ENCODE data around the gene CNIH2.

Gene CNIH2

GRCh38 chr11:66262696-66263095 is 15.3 kb upstream of the CNIH2 start:
- no peak for TF ChIP-seq CTCF (IDR thresholded peaks at IDR 0.05; ENCODE audit: extremely low read depth, insufficient read depth, missing control alignments)
- in situ Hi-C loops (cut with MboI; ENCODE audit: low pct_unique_long_range_greater_than_20kb, low sequenced_read_pairs, unreplicated experiment): no loop called here
- no peak for DNase-seq (ENCODE audit: low spot score)

GRCh38 chr11:66263231-66263630 is 14.7 kb upstream of the CNIH2 start:
- no peak for DNase-seq (ENCODE audit: low spot score)
- in situ Hi-C loops (cut with MboI; ENCODE audit: low pct_unique_long_range_greater_than_20kb, low sequenced_read_pairs, unreplicated experiment): no loop called here
- TF ChIP-seq CTCF (IDR thresholded peaks at IDR 0.05; ENCODE audit: extremely low read depth, insufficient read depth, missing control alignments): no peak

- no peak for TF ChIP-seq CTCF (IDR thresholded peaks at IDR 0.05; ENCODE audit: extremely low read depth, insufficient read depth, missing control alignments)
- no peak for DNase-seq (ENCODE audit: low spot score)
- in situ Hi-C loops (cut with MboI; ENCODE audit: low pct_unique_long_range_greater_than_20kb, low sequenced_read_pairs, unreplicated experiment): no loop called here
Observed at GRCh38 chr11:66263785-66264184, 14.2 kb upstream of the CNIH2 start.

GRCh38 chr11:66264383-66264782 is 13.6 kb upstream of the CNIH2 start:
- no peak for DNase-seq (ENCODE audit: low spot score)
- TF ChIP-seq CTCF (IDR thresholded peaks at IDR 0.05; ENCODE audit: extremely low read depth, insufficient read depth, missing control alignments): no peak
- in situ Hi-C loops (cut with MboI; ENCODE audit: low pct_unique_long_range_greater_than_20kb, low sequenced_read_pairs, unreplicated experiment): no loop called here

GRCh38 chr11:66264914-66265313 is 13.1 kb upstream of the CNIH2 start:
- TF ChIP-seq CTCF (IDR thresholded peaks at IDR 0.05; ENCODE audit: extremely low read depth, insufficient read depth, missing control alignments): peak; percentile 40
- in situ Hi-C loops (cut with MboI; ENCODE audit: low pct_unique_long_range_greater_than_20kb, low sequenced_read_pairs, unreplicated experiment): no loop called here
- DNase-seq (ENCODE audit: low spot score): no peak

GRCh38 chr11:66265531-66266377 is 12.2 kb upstream of the CNIH2 start:
- no peak for TF ChIP-seq CTCF (IDR thresholded peaks at IDR 0.05; ENCODE audit: extremely low read depth, insufficient read depth, missing control alignments)
- DNase-seq (ENCODE audit: low spot score): no peak
- in situ Hi-C loops (cut with MboI; ENCODE audit: low pct_unique_long_range_greater_than_20kb, low sequenced_read_pairs, unreplicated experiment): no loop called here
